HL-60 (cell line): ENCODE measurements around the gene CD302.

Experiments used
- POLR2AphosphoS5 ChIP-seq: IDR thresholded peaks from 2 replicates; pipeline ENCODE4 v1.6.1; 2012; ENCODE audit warnings: low read depth
- TF ChIP-seq, protein P1 (sequence below): IDR thresholded peaks from one replicate; pipeline ENCODE4 v1.5.1; 2011; ENCODE audit warnings: low read length, control low read depth, inconsistent platforms; ENCODE audit not compliant: insufficient read depth
- TF ChIP-seq, protein P2 (sequence below): IDR thresholded peaks from 2 replicates; pipeline ENCODE4 v1.6.1; 2012; ENCODE audit warnings: low read depth; ENCODE audit not compliant: insufficient replicate concordance

DNA sequence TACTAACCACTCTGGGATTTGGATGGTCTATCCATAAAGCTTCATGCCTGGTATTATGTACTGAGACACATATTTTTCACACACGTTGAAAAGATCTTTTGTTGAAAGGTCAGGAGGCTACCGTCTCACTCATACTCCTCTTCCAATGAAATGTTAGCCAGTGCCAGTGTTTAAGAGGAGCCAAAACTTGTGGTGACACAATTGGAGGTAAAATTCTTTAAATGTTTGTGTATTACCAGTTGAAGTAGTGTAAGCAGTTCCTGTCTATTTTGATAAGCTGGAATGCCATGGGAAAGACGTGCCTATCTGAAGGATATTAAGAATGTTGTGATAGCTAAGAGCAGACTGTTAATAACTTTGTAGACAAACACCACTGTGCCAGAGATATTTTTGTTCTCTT lies 53.6 kb downstream of the CD302 start:
- TF ChIP-seq, protein P1, sequence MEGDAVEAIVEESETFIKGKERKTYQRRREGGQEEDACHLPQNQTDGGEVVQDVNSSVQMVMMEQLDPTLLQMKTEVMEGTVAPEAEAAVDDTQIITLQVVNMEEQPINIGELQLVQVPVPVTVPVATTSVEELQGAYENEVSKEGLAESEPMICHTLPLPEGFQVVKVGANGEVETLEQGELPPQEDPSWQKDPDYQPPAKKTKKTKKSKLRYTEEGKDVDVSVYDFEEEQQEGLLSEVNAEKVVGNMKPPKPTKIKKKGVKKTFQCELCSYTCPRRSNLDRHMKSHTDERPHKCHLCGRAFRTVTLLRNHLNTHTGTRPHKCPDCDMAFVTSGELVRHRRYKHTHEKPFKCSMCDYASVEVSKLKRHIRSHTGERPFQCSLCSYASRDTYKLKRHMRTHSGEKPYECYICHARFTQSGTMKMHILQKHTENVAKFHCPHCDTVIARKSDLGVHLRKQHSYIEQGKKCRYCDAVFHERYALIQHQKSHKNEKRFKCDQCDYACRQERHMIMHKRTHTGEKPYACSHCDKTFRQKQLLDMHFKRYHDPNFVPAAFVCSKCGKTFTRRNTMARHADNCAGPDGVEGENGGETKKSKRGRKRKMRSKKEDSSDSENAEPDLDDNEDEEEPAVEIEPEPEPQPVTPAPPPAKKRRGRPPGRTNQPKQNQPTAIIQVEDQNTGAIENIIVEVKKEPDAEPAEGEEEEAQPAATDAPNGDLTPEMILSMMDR = no peak
- TF ChIP-seq, protein P2, sequence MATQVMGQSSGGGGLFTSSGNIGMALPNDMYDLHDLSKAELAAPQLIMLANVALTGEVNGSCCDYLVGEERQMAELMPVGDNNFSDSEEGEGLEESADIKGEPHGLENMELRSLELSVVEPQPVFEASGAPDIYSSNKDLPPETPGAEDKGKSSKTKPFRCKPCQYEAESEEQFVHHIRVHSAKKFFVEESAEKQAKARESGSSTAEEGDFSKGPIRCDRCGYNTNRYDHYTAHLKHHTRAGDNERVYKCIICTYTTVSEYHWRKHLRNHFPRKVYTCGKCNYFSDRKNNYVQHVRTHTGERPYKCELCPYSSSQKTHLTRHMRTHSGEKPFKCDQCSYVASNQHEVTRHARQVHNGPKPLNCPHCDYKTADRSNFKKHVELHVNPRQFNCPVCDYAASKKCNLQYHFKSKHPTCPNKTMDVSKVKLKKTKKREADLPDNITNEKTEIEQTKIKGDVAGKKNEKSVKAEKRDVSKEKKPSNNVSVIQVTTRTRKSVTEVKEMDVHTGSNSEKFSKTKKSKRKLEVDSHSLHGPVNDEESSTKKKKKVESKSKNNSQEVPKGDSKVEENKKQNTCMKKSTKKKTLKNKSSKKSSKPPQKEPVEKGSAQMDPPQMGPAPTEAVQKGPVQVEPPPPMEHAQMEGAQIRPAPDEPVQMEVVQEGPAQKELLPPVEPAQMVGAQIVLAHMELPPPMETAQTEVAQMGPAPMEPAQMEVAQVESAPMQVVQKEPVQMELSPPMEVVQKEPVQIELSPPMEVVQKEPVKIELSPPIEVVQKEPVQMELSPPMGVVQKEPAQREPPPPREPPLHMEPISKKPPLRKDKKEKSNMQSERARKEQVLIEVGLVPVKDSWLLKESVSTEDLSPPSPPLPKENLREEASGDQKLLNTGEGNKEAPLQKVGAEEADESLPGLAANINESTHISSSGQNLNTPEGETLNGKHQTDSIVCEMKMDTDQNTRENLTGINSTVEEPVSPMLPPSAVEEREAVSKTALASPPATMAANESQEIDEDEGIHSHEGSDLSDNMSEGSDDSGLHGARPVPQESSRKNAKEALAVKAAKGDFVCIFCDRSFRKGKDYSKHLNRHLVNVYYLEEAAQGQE = no peak
- no peak for TF ChIP-seq POLR2AphosphoS5
